HG03175 (cell line): ENCODE measurements around the gene BRAT1.

Experiments
- ATAC-seq: cut with Tn5 transposase; IDR thresholded peaks from one replicate; pipeline ENCODE4 v1.9.1; 2021; ENCODE audit warnings: mild to moderate bottlenecking, moderate library complexity; ENCODE audit not compliant: unreplicated experiment

BRAT1 gene

DNA sequence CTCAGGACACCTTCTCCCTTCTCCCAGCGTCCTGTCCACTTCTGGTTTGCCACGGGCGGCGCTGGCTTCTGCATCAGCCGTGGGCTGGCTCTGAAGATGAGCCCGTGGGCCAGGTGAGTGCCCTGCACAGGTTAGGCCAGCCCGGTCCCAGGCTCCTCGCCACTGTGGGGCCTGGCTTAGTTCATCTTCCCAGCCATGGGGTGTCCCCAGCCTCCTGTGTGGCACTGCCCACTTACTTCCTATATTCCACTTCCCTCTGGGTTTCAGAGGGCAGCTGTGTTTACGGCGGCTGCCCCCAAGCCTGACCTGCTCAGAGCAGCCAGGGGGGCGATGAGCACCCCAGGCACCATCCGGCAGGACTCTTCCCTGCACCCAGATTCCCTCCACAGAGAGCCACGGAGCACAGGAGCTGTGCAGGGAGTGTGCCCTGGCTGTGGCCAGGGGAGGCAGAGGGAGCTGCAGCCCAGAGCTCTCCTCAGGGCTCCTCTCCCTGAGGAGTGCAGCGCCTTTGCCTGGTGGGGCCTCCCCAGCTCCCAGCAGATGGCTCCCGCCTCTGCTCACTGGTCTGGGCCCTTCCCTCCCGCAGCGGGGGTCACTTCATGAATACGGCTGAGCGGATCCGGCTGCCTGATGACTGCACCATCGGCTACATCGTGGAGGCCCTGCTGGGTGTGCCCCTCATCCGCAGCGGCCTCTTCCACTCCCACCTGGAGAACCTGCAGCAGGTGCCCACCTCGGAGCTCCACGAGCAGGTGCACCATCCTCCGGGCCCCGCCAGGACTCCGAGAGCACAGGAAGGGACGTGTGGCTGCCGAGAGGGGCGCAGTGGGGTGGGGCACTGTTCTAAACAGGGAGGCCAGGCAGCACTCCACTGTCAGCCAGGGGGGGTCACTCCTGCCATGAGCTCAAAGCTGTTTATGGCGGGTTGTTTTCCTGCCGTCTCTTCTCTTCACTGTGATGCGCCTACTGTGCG is 29.4 kb downstream of the BRAT1 start:
- ATAC-seq: no peak

- ATAC-seq: no peak
Measured at GRCh38 chr7:2524808-2525657, 30.3 kb downstream of the BRAT1 start.

DNA sequence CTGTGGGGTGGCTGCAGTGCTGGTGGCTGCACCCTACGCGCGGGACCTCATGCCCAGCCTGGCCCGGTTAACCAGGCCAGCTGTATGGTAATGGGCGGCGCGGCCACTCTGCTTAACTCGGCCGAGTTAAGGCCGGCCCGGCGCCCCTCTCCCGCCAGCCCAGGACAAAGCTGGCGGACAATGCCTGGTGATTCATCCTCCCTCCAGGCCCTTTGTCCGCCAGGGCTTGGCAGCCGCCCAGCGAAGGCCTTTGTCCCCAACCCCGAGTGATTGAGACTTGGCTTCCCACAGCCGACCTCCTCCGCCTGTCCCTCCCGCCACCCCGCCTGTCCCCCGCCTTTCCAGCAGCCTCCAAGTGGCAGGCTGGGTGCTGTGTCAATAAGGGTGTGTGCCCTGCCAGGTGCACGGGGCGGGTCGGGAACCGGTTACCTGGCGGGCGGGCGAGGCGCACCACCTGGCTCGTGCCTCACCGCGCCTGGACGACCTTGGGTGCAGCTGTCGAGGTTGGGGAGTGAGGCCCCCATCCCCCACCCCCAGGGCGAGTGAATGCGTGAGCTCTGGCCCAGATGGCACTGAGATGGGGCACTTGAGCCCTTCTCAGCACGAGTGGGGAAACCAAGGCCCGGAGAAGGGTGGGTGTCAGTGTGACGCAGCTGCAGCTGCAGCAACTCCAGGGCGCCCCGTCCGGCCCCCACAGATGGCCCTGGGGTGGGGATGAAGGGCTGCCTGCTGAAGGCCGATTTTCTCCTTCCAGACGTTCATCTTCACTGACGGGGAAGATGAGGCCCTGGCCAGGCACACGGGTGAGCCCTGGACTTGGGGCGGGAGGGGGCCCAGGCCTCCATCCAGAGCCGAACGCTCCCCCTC is 31.1 kb downstream of the BRAT1 start:
- ATAC-seq: no peak

GRCh38 chr7:2523461-2523936 is 31.8 kb downstream of the BRAT1 start:
- ATAC-seq: no peak

DNA sequence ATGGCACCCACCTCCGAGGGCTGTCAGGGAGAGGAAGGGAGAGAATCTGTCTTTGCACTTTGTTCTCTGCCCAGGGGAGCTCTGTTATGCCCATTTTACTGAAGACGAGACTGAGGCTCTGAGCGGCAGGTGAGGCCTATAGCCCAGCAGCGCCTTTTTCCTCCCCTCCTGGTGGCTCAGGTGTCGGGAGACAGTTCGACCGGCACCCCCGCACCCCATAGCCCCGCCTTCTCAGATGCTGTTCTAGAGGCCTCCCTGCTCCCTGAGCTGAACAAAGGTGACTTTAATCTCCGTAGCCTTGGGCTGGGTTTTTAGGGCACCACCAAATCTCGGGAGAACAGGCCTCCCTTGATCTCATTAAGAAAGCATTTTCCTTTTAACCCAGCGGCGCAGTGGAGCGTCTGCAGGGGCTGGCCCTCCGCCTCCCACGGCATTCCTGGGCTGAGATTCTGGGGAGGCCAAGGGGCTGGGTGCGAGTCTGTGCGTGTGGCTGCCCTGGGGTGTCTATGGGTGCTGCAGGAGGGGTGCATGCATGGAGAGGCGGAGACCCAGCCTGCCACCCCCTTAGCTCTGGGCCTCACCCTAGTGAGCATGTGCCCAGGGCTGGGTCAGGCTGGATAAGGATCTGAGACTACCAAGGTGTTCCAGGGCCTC is 32.4 kb downstream of the BRAT1 start:
- no peak for ATAC-seq

- no peak for ATAC-seq
Measured at GRCh38 chr7:2521952-2522591, 33.3 kb downstream of the BRAT1 start.

GRCh38 chr7:2521341-2521745 is 34.0 kb downstream of the BRAT1 start:
- ATAC-seq: no peak

DNA sequence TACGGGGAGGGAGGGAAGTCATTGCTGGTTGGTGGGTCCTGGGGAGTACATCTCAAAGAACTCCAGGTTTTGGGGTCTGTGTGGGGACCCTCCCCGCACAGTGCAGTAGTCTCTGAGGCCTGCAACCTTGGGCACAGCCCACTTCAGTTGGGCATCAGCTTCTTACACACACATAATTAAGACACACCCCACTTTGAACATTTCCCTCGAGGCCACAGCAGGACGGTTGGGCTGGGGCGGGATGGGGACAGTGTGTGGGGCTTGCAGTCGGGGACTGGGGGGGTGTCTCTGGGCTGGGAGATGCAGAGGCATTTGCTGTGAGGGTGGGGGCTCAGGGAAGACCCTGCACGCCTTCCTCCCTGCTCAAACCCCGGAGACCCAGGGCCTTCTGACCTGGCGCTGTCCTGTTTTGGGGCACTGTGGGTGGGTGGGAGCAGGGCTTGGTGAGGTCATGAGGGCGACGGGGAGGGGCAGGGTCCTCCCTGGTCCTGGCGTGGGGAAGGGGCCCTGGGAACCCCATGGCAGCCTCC is 34.5 kb downstream of the BRAT1 start:
- no peak for ATAC-seq

DNA sequence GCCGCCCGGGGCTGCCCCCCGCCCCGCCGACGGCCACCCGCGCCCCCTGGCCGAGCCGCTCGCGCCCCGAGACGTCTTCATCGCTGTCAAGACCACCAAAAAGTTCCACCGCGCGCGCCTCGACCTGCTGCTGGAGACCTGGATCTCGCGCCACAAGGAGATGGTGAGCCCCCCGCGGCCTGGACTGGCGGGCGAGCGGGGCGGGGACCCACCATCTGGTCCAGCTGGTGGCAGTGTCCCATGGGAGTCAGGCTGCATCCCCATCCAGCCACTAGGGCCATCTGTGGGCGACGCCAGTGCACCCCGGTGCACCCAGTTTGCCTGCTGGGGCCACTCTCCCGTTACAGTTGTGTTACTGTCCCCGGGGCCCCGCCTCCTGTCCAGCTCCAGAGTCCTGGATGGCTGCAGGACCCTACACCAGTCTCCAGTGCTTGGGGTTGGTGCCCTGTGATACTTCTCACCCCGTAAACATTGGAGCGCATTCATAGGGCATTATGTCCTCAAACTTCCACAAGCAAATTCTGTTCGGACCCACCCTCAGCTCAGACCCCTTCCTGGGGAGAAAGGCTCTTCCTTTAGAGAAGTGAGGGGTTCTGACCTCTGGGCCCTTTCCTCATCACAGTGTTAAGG is 35.1 kb downstream of the BRAT1 start:
- no peak for ATAC-seq

GRCh38 chr7:2519119-2519930 is 36.0 kb downstream of the BRAT1 start, which contains the start of gene LFNG:
LFNG (plus strand) TSS chr7:2519774; CDS start chr7:2519862, 88 bp downstream.
- ATAC-seq: peak; percentile 87

- ATAC-seq: no peak
Measured at GRCh38 chr7:2518737-2519118, 36.6 kb downstream of the BRAT1 start.

DNA sequence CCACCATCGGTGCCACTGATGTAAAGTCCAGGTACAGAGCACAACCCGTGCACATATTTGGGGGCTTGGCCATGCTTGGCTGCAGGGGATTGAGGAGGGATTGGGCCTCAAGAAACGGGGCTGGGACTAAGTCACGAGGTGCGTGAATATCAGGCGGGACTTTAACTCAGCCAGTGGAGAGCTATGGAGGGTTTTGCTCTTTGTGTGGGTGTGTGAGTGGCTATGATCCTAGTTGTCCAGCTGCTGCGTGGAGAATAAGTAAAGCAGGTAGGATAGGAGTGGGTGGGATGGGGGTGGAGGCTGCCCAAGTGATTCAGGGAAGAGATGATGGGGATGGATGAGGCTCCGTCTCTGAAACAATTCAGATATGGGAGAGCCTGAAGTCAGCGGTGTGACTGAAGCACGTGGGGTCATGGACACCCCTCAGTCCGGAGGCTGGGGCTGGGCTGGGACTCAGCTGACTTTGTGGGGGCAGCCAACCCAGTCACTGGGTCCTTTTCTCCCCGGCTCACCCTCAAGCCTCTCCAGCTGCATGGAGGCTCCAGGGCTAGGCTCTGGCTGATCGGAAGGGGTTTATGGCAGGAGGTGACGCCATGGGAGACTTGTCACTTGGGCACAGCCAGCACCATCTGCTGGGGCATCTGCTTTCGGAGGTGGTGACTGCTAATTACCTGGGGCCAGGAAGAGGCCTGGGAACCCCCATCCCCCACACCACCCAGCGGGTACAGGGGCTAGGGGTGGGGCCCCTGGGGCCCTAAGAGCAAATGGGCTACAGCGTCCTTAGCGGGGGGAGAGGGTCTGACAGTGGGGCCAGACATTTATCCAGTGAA is 37.4 kb downstream of the BRAT1 start:
- ATAC-seq: no peak

DNA sequence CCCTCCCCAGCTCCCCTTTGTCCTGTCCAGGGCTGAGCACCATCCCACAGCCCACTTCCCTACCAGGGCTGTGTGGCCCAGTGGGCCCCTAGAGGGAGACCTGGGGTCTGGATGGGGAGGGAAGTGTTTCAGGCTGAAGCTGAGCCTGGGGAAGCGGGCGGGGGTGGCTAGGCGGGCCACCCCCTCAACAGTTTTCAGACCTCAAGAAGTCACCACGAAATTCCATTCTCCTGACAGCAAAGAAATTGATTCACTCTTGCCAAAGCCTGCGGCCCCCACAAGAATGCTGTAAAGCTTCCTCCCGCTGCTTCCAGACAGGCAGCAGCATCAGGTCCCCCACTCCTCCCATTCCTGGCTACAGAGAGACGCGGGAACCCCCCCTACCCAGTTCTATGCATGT is 38.3 kb downstream of the BRAT1 start:
- ATAC-seq: no peak

- no peak for ATAC-seq
Measured at GRCh38 chr7:2516194-2516555, 39.1 kb downstream of the BRAT1 start.

- ATAC-seq: no peak
Measured at GRCh38 chr7:2515424-2516193, 39.7 kb downstream of the BRAT1 start.
